NCI-H1105 (cell line): ENCODE results near the gene CHCHD1.
A peak's percentile ranks its signal among the peaks of the same experiment; 100 is the strongest.
"Not testable (repeated sequence)": the region's sequence is repeated elsewhere in the genome, so short reads cannot be mapped to it uniquely, and the experiment has no call there.

ENCODE experiments used
- DNase-seq: peaks from one replicate; lab custom pipeline; 2025; lab: John Stamatoyannopoulos, UW

Gene CHCHD1

DNA sequence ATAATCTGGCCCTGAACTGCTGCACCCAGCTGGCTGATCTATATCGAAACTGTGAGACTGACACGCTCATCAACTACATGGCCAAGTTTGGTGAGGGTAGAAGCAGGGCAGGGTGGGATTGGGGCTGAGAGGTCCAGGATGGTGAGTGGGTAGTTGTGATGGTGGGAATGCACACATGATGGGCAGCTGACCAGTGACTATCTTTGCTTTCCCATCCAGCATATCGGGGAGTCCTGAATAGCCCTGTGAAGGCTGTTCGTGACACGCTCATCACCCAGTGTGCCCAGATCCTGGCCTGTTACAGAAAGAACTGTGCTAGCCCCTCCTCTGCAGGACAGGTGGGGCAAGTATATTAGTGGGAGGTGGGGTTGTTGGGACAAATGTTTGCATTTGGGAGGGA is 12.5 kb upstream of the CHCHD1 start:
- no peak for DNase-seq

DNA sequence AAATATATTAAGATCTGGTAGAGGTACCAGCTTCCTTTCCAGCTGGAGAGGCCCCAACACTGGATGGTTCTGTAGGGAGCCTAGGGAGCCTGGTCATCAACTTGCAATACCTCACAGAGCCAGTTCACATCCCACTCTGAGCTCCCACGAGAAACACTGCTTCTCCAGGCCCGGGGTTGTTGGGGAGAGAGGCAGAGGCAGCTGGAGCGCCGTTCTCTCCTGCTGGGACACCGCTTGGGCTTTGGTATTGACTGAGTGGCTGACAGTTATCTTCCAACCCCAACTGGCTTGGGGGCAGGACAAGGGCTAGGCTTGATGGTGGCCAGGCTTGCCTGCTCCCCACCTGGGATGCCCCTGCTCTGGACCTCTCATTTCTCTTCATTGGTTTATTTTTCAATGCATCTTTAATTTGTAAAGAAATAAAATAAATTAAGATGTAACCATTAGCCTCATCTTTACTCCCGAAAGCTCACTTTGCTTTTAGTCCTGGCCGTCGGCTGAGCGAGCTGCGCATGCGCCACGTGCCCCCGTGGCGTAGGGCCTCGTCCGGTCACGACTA is 10.0 kb upstream of the CHCHD1 start:
- DNase-seq = no peak

DNA sequence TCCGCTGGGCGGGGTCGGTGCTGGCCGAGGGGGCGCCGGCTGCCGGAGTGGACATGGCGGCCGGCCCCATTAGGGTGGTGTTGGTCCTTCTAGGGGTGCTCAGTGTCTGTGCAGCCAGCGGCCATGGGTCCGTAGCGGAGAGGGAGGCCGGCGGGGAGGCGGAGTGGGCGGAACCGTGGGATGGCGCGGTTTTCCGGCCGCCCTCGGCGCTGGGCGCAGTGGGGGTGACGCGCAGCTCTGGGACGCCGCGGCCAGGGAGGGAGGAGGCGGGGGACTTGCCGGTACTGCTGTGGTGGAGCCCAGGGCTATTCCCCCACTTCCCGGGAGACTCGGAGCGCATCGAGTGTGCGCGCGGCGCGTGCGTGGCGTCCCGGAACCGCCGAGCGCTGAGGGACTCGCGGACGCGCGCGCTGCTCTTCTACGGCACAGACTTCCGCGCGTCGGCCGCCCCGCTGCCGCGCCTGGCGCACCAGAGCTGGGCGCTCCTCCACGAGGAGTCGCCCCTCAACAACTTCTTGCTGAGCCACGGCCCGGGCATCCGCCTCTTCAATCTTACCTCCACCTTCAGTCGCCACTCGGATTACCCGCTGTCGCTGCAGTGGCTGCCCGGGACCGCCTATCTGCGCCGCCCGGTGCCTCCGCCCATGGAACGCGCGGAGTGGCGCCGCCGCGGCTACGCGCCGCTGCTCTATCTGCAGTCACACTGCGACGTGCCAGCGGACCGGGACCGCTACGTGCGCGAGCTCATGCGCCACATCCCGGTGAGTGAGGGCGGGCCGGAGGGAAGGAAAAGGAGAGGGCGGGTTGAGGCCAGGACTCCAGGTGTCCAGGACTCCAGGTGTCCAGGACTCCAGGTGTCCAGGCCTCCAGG is 9.3 kb upstream of the CHCHD1 start:
- peak; percentile 34 for DNase-seq

DNA sequence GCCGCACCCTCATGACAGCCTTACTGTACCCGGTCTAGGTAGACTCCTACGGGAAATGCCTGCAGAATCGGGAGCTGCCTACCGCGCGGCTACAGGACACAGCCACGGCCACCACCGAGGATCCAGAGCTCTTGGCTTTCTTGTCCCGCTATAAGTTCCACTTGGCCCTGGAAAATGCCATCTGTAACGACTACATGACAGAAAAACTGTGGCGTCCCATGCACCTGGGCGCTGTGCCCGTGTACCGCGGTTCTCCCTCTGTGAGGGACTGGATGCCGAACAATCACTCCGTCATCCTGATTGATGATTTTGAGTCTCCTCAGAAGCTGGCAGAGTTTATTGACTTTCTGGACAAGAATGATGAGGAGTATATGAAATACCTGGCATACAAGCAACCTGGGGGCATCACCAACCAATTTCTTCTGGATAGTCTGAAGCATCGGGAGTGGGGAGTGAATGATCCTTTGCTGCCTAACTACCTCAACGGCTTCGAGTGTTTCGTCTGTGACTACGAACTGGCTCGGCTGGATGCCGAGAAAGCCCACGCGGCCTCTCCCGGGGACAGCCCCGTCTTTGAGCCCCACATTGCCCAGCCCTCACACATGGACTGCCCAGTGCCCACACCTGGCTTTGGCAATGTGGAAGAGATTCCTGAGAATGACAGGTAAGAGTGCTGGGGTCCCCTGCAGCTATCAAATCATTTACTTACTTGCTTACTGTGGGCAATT is 8.5 kb upstream of the CHCHD1 start:
- DNase-seq = no peak

DNA sequence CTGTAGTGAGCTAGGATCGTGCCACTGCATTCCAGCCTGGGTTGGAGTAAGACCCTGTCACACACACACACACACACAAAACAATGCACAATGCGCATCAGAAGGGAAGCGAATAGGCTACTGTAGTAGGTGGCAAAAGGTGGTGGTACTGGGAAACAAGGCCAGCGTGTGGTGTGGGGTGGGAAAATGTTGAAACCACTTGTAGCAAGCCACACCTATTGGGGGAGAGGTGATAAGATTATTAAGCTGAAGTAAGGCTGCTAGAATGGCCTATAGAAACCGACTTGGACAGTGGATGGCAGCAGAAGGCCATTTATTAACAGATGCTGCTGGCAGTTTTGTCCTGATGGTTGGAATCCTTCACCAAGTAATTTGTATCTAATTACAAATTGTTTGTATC is 7.2 kb upstream of the CHCHD1 start:
- DNase-seq = no peak

DNA sequence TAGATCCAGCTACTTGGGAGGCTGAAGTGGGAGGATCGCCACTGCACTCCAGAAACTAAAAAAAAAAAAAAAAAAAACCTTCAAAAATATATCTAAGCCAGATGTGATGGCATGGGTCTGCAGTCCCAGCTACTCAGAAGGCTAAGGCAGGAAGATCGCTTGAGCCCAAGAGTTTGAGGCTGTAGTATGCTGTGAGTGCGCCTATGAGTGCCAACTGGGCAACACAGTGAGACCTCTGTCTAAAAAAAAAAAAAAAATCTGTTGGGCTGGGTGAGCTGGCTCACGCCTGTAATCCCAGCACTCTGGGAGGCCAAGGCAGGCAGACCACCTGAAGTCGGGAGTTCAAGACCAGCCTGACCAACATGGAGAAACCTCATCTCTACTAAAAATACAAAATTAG is 2.8 kb upstream of the CHCHD1 start:
- DNase-seq = no peak

DNA sequence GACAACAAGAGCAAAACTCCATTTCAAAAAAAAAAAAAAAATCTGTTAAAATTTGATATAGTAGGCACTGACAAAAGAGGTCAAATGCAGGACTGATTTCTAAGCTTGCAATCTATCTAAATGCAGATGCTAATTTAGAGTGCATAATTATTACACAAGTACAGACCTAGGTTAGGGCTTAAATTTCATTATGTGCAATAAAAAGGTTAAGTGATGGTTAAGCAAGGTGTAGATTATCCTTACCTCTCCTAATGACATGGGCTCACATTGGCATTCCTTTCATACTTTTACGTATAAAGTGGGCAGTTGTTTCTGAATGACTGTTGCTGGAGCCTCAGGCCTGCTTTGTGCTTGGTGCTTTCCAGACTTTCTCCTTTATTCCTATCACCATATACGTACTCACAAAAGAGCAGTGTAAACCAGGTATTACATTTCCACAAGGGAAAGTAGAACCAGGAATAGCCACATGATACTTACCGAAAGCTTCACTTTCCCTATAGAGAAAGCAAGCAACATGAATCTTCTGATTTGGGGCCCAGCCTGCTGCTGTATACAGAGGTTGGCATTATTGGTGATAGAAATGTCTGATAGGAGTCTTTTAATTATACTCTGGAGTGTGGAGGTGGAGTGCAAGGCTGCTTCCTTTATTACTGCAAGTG is 2.2 kb upstream of the CHCHD1 start:
- DNase-seq = no peak

DNA sequence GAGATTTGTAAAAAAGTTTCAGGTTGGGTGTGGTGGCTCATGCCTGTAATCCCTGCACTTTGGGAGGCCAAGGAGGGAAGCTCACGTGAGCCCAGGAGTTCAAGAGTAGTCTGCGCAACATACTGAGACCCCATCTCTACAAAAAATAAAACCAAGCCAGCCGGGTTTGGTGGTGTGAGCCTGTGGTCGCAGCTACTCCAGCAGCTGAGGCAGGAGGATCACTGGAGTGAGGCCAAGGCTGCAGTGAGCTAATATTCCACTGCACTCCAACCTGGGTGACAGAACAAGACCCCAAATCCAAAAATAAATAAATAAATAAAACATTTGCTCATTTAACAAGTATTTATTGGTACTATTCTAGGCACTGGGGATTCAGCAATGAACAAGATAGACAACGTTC is 1.5 kb upstream of the CHCHD1 start:
- DNase-seq = no peak

DNA sequence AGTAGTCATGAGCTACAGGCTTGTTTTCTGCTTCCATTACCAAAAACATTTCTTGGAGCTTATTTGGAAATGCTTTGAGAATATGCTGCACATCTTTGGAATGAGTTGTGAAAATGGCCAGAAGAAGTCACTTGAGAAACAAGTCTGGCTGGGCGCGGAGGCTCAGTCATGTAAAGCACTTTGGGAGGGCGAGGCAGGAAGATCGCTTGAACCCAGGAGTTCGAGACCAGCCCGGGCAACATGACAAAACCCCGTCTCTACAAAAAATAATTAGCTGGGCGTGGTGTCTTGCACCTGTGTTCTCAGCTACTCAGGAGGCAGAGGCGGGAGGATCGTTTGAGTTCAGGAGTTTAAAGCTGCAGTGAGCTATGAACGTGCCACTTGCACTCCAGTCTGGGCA is 882 bp upstream of the CHCHD1 start:
- no peak for DNase-seq

DNA sequence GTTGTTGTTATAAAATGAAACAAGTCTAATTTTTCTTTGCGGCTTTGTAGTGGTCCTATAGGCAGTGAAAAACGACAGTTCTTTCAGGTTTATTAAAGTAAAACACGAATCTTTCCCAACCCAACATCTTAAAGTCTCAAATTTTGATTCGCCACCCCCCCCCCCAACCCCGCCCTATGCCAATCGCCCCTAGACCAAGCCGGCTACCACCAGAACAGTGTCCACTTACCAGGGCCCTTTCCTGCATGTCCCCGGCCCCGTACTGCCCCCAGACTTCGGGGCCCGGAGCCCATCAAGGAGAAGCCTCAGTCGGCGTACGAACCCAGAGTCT is 335 bp upstream of the CHCHD1 start:
- no peak for DNase-seq

DNA sequence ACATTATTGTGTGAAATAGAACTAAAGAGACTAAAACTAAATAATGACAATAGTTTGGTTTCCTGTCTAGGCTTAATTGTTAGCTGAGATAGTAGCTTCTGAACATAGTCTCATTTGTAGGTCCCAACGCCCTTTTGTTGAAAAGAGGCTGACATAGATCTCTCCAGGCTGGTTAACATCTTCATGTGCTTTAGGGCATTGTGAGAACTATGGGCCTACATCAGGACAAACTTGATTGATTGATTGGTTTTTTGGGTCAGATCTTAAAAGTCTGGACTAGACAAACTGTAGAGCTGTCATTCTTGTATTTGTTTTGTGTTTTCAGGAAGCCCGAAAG is 869 bp downstream of the CHCHD1 start:
- no peak for DNase-seq

DNA sequence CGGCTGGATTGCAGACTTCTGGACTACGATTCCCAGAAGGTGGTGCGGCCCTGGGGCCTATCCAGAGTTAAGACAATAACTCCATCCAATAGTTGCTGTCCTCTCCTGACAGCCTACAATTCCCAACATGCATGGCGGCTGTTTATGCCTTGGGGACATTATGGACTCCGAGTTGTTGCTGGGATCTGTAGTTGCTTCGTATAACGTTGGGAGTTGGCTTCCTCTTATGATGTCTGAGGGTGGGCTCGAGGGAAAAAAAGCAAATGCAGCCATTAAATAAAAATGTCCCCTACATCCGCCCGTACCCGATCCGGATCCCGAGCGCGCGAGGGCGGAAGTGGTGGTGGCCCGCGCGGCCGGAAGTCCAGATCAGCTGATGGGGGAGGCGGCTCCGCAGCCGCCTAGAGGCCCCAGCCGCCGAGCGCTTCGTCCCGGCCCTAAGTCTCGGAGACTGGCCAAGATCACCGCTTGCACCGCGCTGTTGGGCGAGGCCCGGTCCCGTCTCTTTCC is 3.4 kb downstream of the CHCHD1 start, which contains the start of gene ZSWIM8:
ZSWIM8 (plus strand) TSS at position 396 of the 510 bp plus-strand sequence. CDS start 273 bp downstream, outside the sequence.
- peak; percentile 69 for DNase-seq

DNA sequence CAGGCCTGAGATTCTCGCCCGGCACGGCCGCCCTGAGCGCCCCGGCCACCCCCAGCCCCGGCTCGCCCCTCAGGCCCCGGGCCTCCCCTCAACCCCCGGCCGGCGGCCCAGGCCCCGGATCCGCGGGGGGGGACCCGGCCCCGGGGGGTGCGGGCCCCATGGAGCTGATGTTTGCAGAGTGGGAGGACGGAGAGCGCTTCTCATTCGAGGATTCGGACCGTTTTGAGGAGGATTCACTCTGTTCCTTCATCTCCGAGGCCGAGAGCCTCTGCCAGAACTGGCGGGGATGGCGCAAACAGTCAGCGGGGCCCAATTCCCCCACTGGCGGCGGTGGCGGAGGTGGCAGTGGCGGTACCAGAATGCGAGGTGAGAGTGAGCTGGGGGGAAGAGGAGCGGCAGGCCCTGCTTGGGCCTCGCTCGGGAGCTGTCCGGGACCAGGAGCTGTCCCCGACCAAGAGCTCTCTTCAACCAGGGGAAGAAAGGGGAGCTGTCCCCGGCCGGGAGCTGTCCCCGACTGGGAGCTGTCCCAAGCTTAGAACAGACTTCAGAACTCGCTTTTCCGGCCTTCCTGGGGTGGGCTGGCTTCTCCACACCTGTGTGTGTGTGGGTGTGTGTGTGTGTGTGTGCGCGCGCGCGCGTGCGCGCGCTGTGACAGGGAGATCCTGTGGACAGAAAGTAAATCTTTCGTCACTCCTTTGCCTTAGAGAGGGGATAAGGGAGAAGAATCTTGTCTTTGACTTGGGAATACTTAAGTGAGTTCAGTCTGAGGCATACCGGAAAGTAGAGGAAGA is 4.1 kb downstream of the CHCHD1 start:
- DNase-seq = no peak

DNA sequence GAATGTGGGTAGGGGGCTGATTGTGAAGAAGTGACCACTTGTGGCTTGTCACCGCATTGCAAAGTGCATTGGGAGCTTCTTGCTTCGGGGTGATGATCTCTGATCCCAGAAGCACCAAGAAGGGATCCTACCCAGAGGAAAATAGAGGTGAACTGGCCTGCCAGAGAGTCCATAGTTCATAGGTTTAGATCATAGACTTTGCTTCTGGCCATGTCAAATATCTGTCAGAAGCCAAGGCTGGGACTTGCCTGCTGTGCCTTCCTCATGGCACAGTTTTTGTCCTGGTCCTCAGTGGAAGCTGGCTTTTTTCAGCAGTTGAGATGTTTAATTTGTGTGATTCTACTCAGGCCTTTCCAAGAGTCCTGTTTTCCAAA is 4.7 kb downstream of the CHCHD1 start:
- no peak for DNase-seq

DNA sequence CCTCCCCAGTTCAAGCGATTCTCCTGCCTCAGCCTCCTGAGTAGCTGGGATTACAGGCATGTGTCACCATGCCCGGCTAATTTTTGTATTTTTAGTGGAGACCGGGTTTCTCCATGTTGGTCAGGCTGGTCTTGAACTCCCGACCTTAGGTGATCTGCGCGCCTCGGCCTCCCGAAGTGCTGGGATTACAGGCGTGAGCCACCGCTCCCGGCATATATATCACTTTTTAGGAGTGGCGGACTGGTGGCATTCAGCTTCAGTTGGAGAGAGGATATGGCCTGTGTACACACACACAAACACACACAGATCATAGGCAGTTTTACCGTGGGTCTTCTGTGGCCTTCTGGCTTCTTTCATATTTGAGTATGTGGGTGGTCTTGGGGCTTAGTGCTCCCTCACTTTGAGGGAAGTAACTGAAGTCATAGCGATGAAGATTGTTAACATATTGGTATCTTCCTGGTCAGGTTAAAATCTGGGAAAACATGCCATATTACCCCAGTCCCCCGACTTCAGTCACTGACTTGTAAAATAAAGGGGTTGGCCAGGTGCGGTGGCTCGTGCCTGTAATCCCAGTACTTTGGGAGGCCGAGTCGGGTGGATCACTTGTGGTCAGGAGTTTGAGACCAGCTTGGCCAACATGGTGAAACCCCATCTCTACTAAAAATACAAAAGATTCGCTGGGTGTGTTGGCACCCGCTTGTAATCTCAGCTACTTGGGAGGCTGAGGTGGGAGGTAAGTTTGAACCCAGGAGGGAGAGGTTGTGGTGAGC is 5.4 kb downstream of the CHCHD1 start:
- not testable (repeated sequence) for DNase-seq

DNA sequence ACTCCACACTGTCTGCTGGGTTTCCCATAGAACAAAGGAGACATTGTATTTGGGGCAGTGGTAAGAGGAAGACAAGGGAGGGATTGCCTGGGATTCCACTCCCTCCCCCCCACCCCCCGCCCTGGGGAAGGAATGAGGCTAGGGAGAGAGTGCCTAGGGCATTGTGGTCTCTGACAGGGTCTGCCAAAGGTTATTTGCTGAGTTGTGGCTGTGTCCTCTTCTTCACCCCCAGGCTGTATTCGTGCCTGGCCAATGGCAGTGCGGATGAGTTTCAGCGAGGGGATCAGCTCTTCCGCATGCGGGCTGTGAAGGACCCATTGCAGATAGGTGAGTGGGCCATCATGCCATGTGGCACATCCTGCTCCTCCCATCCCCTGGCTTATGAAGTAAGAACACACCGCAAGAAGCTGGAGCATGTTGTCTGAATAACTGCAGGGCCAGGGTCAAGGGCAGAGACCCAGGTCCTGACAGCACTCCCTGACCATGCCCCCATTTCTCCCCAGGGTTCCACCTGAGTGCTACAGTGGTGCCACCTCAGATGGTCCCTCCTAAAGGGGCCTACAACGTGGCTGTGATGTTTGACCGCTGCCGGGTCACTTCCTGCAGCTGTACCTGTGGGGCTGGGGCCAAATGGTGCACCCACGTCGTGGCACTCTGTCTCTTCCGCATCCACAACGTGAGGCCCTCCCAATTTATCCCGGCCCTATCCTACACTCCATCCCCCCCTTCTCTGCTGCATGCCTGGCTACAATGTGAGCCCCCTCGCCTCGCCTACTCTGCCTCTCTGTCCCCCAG is 7.2 kb downstream of the CHCHD1 start:
- DNase-seq = no peak

DNA sequence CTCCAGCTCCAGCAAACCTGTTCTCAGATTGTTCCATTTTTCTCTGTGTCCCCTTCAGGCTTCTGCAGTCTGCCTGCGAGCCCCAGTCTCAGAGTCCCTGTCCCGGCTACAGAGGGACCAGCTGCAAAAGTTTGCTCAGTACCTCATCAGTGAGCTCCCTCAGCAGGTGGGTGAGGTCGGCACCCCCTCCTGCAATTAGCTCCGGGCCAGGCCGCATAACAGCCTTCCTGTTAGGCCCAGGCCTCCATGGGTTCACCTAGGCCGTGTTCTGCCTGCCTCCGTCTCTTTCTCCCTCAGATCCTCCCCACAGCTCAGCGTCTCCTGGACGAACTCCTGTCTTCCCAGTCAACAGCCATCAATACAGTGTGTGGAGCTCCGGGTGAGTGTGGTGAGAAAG is 7.8 kb downstream of the CHCHD1 start:
- DNase-seq = no peak

DNA sequence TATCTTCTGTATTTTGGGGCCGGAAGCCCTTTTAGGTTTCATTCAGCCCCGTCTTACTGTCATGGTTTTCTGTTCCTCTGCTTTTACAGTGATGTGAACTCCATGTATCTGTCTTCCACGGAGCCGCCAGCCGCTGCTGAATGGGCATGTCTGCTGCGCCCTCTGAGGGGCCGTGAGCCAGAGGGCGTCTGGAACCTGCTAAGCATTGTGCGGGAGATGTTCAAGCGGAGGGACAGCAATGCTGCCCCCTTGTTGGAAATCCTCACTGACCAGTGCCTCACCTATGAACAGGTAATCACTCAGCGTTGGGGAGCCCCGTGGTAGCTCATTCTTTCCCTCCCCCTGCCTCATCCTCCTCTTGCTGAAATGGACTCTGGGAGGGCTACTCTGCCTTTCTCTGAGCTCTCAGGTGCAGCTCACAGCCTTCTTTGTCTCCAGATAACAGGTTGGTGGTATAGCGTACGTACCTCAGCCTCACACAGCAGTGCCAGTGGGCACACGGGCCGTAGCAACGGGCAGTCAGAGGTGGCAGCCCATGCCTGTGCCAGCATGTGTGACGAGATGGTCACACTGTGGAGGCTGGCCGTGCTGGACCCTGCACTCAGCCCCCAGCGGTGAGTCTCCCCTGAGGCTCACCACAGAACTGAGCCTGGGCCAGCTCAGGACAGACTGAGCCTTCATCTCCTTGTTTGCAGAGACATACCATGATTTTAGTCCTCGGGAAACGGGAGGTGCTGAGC is 9.2 kb downstream of the CHCHD1 start:
- DNase-seq = no peak

DNA sequence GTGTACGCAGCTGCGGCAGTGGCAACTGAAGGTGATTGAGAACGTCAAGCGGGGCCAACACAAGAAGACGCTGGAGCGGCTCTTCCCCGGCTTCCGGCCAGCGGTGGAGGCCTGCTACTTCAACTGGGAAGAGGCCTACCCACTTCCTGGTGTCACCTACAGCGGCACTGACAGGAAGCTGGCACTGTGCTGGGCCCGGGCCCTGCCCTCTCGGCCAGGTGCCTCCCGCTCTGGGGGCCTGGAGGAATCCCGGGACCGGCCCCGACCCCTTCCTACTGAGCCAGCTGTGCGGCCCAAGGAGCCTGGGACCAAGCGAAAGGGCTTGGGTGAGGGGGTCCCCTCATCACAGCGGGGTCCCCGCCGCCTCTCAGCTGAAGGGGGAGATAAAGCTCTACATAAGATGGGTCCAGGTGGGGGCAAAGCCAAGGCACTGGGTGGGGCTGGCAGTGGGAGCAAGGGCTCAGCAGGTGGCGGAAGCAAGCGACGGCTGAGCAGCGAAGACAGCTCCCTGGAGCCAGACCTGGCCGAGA is 10.1 kb downstream of the CHCHD1 start:
- DNase-seq = no peak
